Esophagus muscularis mucosa (tissue), 3 donors: ENCODE data around the gene ATG4C.

ENCODE experiments used
- CTCF ChIP-seq, 3 experiments: fragments of 200-600 bp in 2 of 3; fragments of 450-650 bp in 1 of 3; sonication (generic) in 2 of 3; IDR thresholded peaks; one replicate each; pipeline ENCODE4 v1.5.1; 2017 to 2019; ENCODE audit warnings: antibody characterized with exemption in 3 of 3, mild to moderate bottlenecking in 2 of 3, moderate library complexity in 1 of 3
- EP300 ChIP-seq: sonication (generic); formaldehyde crosslinking; IDR thresholded peaks from one replicate; pipeline ENCODE4 v1.6.1; 2017; ENCODE audit warnings: antibody characterized with exemption

- TF ChIP-seq EP300 = no peak
- no peak for TF ChIP-seq CTCF (IDR thresholded peaks at IDR 0.05)
Measured at GRCh38 chr1:62774971-62775595, 8.8 kb upstream of the ATG4C start.
